Testis (tissue), 3 donors: ENCODE measurements around the gene SDK1. TPM values are rescaled to one million over a fixed set of nuclear protein-coding genes. Genes with fewer than 3 reads are reported as not detected.

Experiments
- DNase-seq: peaks from one replicate; pipeline ENCODE4 v3.0.0-alpha.2; 2019
- H3K27ac ChIP-seq, 2 donors: fragments of 200-600 bp; sonication (generic); one replicate each; pipeline ENCODE4 v1.5.1; 2019
- H3K27me3 ChIP-seq: fragments of 200-600 bp; sonication (generic); one replicate; pipeline ENCODE4 v1.5.1; 2019
- H3K36me3 ChIP-seq: fragments of 200-600 bp; sonication (generic); one replicate; pipeline ENCODE4 v1.5.1; 2017; ENCODE audit warnings: low read depth; ENCODE audit errors: missing control alignments
- H3K4me1 ChIP-seq: fragments of 200-600 bp; sonication (generic); one replicate; pipeline ENCODE4 v1.5.1; 2019
- H3K4me3 ChIP-seq, 2 donors: fragments of 200-600 bp; sonication (generic); one replicate each; pipeline ENCODE4 v1.5.1; 2017 to 2019
- H3K9me3 ChIP-seq: fragments of 200-600 bp; sonication (generic); one replicate; pipeline ENCODE4 v1.5.1; 2017
- CTCF ChIP-seq, 3 experiments: fragments of 450-650 bp in 2 of 3; fragments of 200-600 bp in 1 of 3; sonication (generic) in 1 of 3; IDR thresholded peaks; one replicate each; pipeline ENCODE4 v1.5.1; 2016 to 2019; ENCODE audit warnings: antibody characterized with exemption in 3 of 3, mild to moderate bottlenecking in 2 of 3, moderate library complexity in 1 of 3
- POLR2A ChIP-seq: fragments of 450-650 bp; IDR thresholded peaks from one replicate; pipeline ENCODE4 v1.6.1; 2017; ENCODE audit warnings: antibody characterized with exemption, mild to moderate bottlenecking, moderate library complexity
- WGBS, 2 donors: methylation state at CpG; one replicate each; pipeline ENCODE4 v1.1.5; 2018; 5-methylcytosine and 5-hydroxymethylcytosine counted together
- intact Hi-C: fragments of 100-400 bp; cut with DNase I; formaldehyde crosslinking; loops from one replicate; pipeline ENCODE4 v1.15.1; 2023; ENCODE audit warnings: low total_unique reads
- polyA plus RNA-seq: library from polyadenylated mRNA; stranded (reverse); fragments of 350-450 nt; fragmentation: Illumina TruSeq; extraction: RNeasy Lipid Tissue Mini Kit (QIAGEN cat#74804); gene quantifications from one replicate; pipeline ENCODE4 v1.2.3, GENCODE V29; 2014; ENCODE audit warnings: low read depth, low replicate concordance; ENCODE audit not compliant: insufficient read depth
- total RNA-seq, 2 donors: library from RNA; depleted of rRNA; stranded (reverse); fragments of >200 nt; gene quantifications; one replicate each; pipeline ENCODE4 v1.2.3, GENCODE V29; 2016

The SDK1 gene
- total and polyA plus RNA-seq, 3 donors from 2014 or later = 20.0 to 36.2 (median 24.9) TPM

DNA sequence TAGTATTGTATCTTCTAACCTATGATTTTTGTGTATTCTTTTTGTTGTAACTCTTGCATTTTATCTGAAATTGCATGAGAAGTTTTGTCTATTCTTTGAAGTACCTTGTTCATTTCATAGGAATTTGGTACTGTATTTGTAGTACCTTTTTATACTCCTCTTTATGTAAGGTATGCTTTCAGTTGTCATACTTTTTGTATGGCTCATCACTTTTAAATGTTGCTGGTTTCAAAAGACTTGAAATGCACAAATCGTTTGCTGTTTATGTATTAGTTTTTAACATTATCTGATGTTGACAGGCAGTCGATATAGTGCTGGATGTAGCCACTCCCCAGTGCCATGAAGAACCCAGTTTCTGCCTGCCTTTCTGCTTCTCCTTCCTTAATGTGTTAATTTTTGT, 158.1 kb downstream of the SDK1 start:
- intact Hi-C loops = no loop called here

DNA sequence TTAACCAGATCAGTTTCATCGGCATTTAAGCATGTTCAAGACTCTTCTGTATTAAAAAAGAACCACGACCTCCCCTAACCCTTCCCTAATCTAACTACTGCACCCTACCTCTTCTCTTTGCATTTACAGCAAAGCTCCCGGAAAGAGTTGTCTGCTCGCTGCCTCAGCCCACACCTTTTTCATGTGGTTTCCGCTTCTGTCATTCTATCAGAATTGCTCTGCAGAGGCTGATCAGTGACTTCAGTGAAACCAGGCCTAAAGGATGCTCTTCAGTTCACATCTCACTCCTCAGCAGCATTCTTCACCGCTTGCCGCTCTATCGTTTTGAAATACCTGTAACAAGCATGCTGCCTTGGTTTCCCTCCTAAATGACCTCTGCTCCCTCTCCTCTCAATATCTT, 160.9 kb downstream of the SDK1 start:
- no peak for DNase-seq
- intact Hi-C loops = no loop called here
- Histone ChIP-seq H3K36me3 (no peaks in the 10 kb centered on the region), H3K4me1 (no peaks in the 10 kb centered on the region), H3K4me3 (no peak overlapping the region), H3K27ac (no peak overlapping the region), H3K9me3 (no peaks in the 10 kb centered on the region), H3K27me3 (no peaks in the 10 kb centered on the region)
- TF ChIP-seq CTCF (IDR thresholded peaks at IDR 0.05) (no peak), POLR2A (no peak)
- WGBS, 2 donors = 92 to 94% methylated on average over 7 to 8 of the region's 8 CpGs

More for the DNA sequence above, 158.1 kb downstream of the SDK1 start:
- Histone ChIP-seq H3K9me3 (no peaks in the 10 kb centered on the region), H3K36me3 (no peaks in the 10 kb centered on the region), H3K4me3 (no peak overlapping the region), H3K27ac (no peak overlapping the region), H3K27me3 (no peaks in the 10 kb centered on the region), H3K4me1 (no peaks in the 10 kb centered on the region)
- no peak for DNase-seq
- TF ChIP-seq POLR2A = no peak
- no peak for TF ChIP-seq CTCF (IDR thresholded peaks at IDR 0.05)
- WGBS, 2 donors = 88 to 95% methylated on average over 2 of the region's 2 CpGs

- H3K27me3 ChIP-seq = no peaks in the 10 kb centered on the region
- no peaks in the 10 kb centered on the region for H3K9me3 ChIP-seq
- H3K4me3 ChIP-seq = no peak overlapping the region
- 61 to 62% methylated on average over 1 of the region's 1 CpG for WGBS, 2 donors
- no peaks in the 10 kb centered on the region for H3K4me1 ChIP-seq
- H3K36me3 ChIP-seq = no peaks in the 10 kb centered on the region
- TF ChIP-seq CTCF (IDR thresholded peaks at IDR 0.05) (no peak), POLR2A (no peak)
- no peak for DNase-seq
- intact Hi-C loops = no loop called here
- no peak overlapping the region for H3K27ac ChIP-seq
These were observed 162.6 kb downstream of the SDK1 start for GRCh38 chr7:3463696-3464095.

DNA sequence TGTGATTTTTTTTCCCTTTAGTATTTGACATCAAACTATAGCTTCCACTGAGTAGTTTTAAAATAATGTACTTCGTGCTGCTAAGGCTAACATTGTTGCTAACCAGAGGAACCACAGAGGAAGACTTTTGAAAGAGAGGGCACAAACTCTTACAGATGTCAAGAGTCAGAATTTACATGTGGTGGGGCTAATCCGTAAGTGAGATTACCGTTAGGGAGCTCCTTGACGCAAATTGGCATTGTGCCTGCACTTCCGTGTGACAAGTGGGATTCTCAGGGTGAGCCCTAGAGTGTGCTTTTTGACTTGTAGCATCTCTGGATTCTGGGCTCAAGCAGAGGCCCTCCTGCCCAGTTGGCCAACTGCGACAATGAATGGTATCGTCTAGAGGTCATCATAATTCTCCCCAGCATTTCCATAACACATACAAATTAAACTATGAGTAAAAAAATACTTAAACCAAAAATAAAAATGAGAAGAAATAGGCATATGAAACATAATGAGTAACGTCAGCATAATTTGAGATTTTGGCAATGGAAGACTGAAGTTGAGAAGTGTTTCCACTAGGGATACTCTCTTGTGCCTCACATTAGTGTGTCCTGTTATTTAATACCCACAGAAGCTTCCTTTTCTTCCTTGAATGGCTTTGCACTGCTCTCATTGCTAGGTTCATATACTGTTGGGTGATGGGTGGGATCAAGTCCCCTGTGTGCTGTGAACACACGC, 164.0 kb downstream of the SDK1 start:
- no peak for DNase-seq
- Histone ChIP-seq H3K36me3 (no peaks in the 10 kb centered on the region), H3K4me1 (no peaks in the 10 kb centered on the region), H3K4me3 (no peak overlapping the region), H3K9me3 (no peaks in the 10 kb centered on the region), H3K27ac (no peak overlapping the region), H3K27me3 (no peaks in the 10 kb centered on the region)
- 86 to 92% methylated on average over 9 of the region's 9 CpGs for WGBS, 2 donors
- TF ChIP-seq POLR2A = no peak
- no peak for TF ChIP-seq CTCF (IDR thresholded peaks at IDR 0.05)
- intact Hi-C loops = no loop called here

- H3K27ac ChIP-seq = no peak overlapping the region
- TF ChIP-seq CTCF (IDR thresholded peaks at IDR 0.05) (no peak), POLR2A (no peak)
- no peaks in the 10 kb centered on the region for H3K27me3 ChIP-seq
- no peaks in the 10 kb centered on the region for H3K4me1 ChIP-seq
- intact Hi-C loops = no loop called here
- H3K36me3 ChIP-seq = no peaks in the 10 kb centered on the region
- no peak overlapping the region for H3K4me3 ChIP-seq
- WGBS, 2 donors = 36 to 55% methylated on average over 4 of the region's 4 CpGs
- no peak for DNase-seq
- H3K9me3 ChIP-seq = no peaks in the 10 kb centered on the region
These were observed 165.2 kb downstream of the SDK1 start for GRCh38 chr7:3466261-3466660.
